ENCODE measurements around the gene FLRT2. TPM values are rescaled to one million over a fixed set of nuclear protein-coding genes. Genes with fewer than 3 reads are reported as not detected.

FLRT2 gene
- total and polyA plus RNA-seq, 9 of the 15 experiments (the other 6 are each of a cell fraction or from before 2014, with no cell fraction given), result 0.02 TPM; not detected in 8

DNA sequence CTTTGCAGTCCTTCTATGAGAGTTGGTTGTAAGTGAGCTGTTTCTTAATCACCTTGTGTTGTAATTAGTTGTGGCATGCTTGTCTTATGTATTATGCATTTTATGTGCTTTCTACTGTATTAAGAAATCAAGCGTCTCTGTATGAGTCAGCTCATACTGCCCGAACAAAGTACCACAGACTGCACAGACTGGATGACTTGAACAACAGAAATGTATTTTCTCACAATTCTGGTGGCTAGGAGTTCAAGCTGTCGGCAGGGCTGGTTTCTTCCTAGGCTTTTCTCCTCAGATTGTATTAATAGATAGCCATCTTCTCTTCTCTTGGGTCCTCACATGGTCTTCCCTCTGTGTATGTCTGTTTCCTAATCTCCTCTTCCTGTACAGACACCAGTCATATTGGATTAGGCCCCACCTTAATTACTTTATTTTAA, 77.7 kb downstream of the FLRT2 start:
- no peak overlapping the region for H3K27ac ChIP-seq (ENCODE audit: extremely low read depth, low read depth, low read length)
- H2AFZ ChIP-seq (ENCODE audit: low read depth, low read length), result no peak overlapping the region
- H3K9me3 ChIP-seq (replicated peaks; ENCODE audit: control insufficient read depth, insufficient read depth, low read depth, low read length), result no peaks in the 10 kb centered on the region
- in situ Hi-C loops (cut with MboI), result no loop called here
- WGBS (ENCODE audit: insufficient coverage, low coverage, missing lambda C conversion rate), result 0% methylated on average over 3 of the region's 3 CpGs
- FAIRE-seq (no peak), DNase-seq (ENCODE audit: extremely low read depth in 1 of 4, low spot score in 3 of 4) (no peak), ATAC-seq (no peak)
- TF ChIP-seq ZNF41 (CRISPR knock-in tag; conservative IDR thresholded peaks at IDR 0.05) (no peak), NR2C2 (CRISPR knock-in tag; IDR thresholded peaks at IDR 0.05) (no peak), NR2C2 (tag; IDR thresholded peaks at IDR 0.05) (no peak), SAFB2 (IDR thresholded peaks at IDR 0.05; ENCODE audit: borderline replicate concordance, low read depth, low read length, severe bottlenecking) (no peak), DPF2 (IDR thresholded peaks at IDR 0.05) (no peak), MAZ (CRISPR knock-in tag; conservative IDR thresholded peaks at IDR 0.05 in 1 of 2, IDR thresholded peaks at IDR 0.05 in 1 of 2) (no peak), HNRNPLL (IDR thresholded peaks at IDR 0.05; ENCODE audit: low read depth, low read length, poor library complexity, severe bottlenecking) (no peak), FOXA3 (CRISPR knock-in tag; conservative IDR thresholded peaks at IDR 0.05 in 1 of 2, IDR thresholded peaks at IDR 0.05 in 1 of 2) (no peak), BRCA1 (IDR thresholded peaks at IDR 0.05) (no peak), BRCA1 (CRISPR knock-in tag; IDR thresholded peaks at IDR 0.05) (no peak), POLR3G (IDR thresholded peaks at IDR 0.05; ENCODE audit: extremely low read depth, insufficient read length, insufficient replicate concordance) (no peak), HNRNPUL1 (IDR thresholded peaks at IDR 0.05; ENCODE audit: low read length) (no peak), SREBF2 (CRISPR knock-in tag; IDR thresholded peaks at IDR 0.05) (no peak), MECOM (CRISPR knock-in tag; IDR thresholded peaks at IDR 0.05) (no peak), ZNF140 (CRISPR knock-in tag; IDR thresholded peaks at IDR 0.05) (no peak), U2AF1 (optimal IDR thresholded peaks at IDR 0.05; ENCODE audit: low read depth, low read length) (no peak)
- TF ChIP-seq, protein P1, sequence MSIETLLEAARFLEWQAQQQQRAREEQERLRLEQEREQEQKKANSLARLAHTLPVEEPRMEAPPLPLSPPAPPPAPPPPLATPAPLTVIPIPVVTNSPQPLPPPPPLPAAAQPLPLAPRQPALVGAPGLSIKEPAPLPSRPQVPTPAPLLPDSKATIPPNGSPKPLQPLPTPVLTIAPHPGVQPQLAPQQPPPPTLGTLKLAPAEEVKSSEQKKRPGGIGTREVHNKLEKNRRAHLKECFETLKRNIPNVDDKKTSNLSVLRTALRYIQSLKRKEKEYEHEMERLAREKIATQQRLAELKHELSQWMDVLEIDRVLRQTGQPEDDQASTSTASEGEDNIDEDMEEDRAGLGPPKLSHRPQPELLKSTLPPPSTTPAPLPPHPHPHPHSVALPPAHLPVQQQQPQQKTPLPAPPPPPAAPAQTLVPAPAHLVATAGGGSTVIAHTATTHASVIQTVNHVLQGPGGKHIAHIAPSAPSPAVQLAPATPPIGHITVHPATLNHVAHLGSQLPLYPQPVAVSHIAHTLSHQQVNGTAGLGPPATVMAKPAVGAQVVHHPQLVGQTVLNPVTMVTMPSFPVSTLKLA (conservative IDR thresholded peaks at IDR 0.05), result no peak
- TF ChIP-seq, protein P2, sequence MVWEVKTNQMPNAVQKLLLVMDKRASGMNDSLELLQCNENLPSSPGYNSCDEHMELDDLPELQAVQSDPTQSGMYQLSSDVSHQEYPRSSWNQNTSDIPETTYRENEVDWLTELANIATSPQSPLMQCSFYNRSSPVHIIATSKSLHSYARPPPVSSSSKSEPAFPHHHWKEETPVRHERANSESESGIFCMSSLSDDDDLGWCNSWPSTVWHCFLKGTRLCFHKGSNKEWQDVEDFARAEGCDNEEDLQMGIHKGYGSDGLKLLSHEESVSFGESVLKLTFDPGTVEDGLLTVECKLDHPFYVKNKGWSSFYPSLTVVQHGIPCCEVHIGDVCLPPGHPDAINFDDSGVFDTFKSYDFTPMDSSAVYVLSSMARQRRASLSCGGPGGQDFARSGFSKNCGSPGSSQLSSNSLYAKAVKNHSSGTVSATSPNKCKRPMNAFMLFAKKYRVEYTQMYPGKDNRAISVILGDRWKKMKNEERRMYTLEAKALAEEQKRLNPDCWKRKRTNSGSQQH (CRISPR knock-in tag; IDR thresholded peaks at IDR 0.05), result no peak
- TF ChIP-seq, protein P3, sequence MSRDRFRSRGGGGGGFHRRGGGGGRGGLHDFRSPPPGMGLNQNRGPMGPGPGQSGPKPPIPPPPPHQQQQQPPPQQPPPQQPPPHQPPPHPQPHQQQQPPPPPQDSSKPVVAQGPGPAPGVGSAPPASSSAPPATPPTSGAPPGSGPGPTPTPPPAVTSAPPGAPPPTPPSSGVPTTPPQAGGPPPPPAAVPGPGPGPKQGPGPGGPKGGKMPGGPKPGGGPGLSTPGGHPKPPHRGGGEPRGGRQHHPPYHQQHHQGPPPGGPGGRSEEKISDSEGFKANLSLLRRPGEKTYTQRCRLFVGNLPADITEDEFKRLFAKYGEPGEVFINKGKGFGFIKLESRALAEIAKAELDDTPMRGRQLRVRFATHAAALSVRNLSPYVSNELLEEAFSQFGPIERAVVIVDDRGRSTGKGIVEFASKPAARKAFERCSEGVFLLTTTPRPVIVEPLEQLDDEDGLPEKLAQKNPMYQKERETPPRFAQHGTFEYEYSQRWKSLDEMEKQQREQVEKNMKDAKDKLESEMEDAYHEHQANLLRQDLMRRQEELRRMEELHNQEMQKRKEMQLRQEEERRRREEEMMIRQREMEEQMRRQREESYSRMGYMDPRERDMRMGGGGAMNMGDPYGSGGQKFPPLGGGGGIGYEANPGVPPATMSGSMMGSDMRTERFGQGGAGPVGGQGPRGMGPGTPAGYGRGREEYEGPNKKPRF (IDR thresholded peaks at IDR 0.05; ENCODE audit: low read depth, low read length), result no peak
- no TSS peak for BruUV-seq (replicated peaks)
- no peaks in the 10 kb centered on the region for H4K20me1 ChIP-seq (replicated peaks; ENCODE audit: control insufficient read depth, insufficient read depth, low read length)
- CTCF ChIA-PET (ENCODE audit: low intra/inter-chr PET ratio), result no interaction called here
- H3K4me3 ChIP-seq, result no peak overlapping the region
- H3K9me1 ChIP-seq (ENCODE audit: control insufficient read depth, insufficient read depth, low read length), result no peaks in the 10 kb centered on the region
- POLR2A ChIA-PET, result no interaction called here
- H3K36me3 ChIP-seq (ENCODE audit: control insufficient read depth, insufficient read depth, low read length), result no peaks in the 10 kb centered on the region
- no peaks in the 10 kb centered on the region for H3K79me2 ChIP-seq (ENCODE audit: control insufficient read depth, insufficient read depth, low read length)
- H3K4me1 ChIP-seq (replicated peaks in 1 of 2; ENCODE audit: control insufficient read depth in 2 of 2, insufficient read depth in 2 of 2, low read length in 2 of 2), result no peaks in the 10 kb centered on the region
- H3K9ac ChIP-seq (ENCODE audit: insufficient read depth in 1 of 2, low read depth in 2 of 2, low read length in 2 of 2), result no peak overlapping the region
- intact Hi-C loops (cut with micrococcal nuclease), result no loop called here
- no peak overlapping the region for H3K4me2 ChIP-seq (ENCODE audit: insufficient read depth, low read length)
- no peaks in the 10 kb centered on the region for H3K27me3 ChIP-seq (ENCODE audit: control insufficient read depth in 2 of 2, insufficient read depth in 2 of 2, low read length in 2 of 2)

Data from K562 (cell line).